IPS-15b (cell line): ENCODE measurements around the gene EXOC8.

Experiments
- H3K27me3 ChIP-seq: one replicate; pipeline ENCODE4 v1.6.1; 2013; ENCODE audit warnings: low read length; ENCODE audit not compliant: control insufficient read depth, insufficient read depth
- H3K36me3 ChIP-seq: one replicate; pipeline ENCODE4 v1.6.1; 2013; ENCODE audit warnings: low read length; ENCODE audit not compliant: control insufficient read depth, insufficient read depth
- H3K4me1 ChIP-seq: one replicate; pipeline ENCODE4 v1.6.1; 2013; ENCODE audit warnings: mild to moderate bottlenecking, low read length; ENCODE audit not compliant: control insufficient read depth, insufficient read depth
- H3K4me3 ChIP-seq: one replicate; pipeline ENCODE4 v1.5.1; 2013; ENCODE audit warnings: low read depth, low read length
- H3K9ac ChIP-seq: one replicate; pipeline ENCODE4 v1.6.1; 2013; ENCODE audit warnings: low read depth, mild to moderate bottlenecking, low read length
- H3K9me3 ChIP-seq: one replicate; pipeline ENCODE4 v1.6.1; 2013; ENCODE audit warnings: mild to moderate bottlenecking, low read length; ENCODE audit not compliant: control insufficient read depth, insufficient read depth

The EXOC8 gene

DNA sequence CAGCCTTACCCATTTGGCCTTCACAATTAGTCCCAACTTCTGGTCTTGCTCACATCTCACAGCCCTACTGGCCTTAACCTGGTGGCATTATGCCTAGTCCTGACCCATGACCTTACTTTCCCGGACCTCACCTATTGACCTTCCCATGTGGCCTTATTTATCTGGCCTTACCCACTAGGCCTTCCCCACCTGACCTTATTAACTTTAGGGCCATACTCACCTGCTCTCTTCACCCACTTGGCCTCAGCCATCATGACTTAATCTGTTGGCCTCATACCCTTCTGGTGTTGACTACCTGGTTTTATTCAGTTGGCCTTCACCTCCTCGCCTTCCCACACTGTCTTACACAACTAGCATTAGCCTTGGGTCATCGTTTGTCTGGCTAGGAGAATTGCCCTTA is 35.7 kb downstream of the EXOC8 start:
- no peaks in the 10 kb centered on the region for H3K4me1 ChIP-seq
- no peak overlapping the region for H3K9ac ChIP-seq
- no peaks in the 10 kb centered on the region for H3K27me3 ChIP-seq
- H3K4me3 ChIP-seq, result no peak overlapping the region
- no peaks in the 10 kb centered on the region for H3K9me3 ChIP-seq
- no peaks in the 10 kb centered on the region for H3K36me3 ChIP-seq

- H3K27me3 ChIP-seq, result no peaks in the 10 kb centered on the region
- no peaks in the 10 kb centered on the region for H3K9me3 ChIP-seq
- H3K36me3 ChIP-seq, result no peaks in the 10 kb centered on the region
- H3K9ac ChIP-seq, result no peak overlapping the region
- H3K4me3 ChIP-seq, result no peak overlapping the region
- no peaks in the 10 kb centered on the region for H3K4me1 ChIP-seq
Observed at GRCh38 chr1:231295938-231296337, 41.7 kb downstream of the EXOC8 start.

- H3K9ac ChIP-seq, result no peak overlapping the region
- H3K4me3 ChIP-seq, result no peak overlapping the region
- no peaks in the 10 kb centered on the region for H3K9me3 ChIP-seq
Observed at GRCh38 chr1:231286603-231287002, 51.0 kb downstream of the EXOC8 start.

DNA sequence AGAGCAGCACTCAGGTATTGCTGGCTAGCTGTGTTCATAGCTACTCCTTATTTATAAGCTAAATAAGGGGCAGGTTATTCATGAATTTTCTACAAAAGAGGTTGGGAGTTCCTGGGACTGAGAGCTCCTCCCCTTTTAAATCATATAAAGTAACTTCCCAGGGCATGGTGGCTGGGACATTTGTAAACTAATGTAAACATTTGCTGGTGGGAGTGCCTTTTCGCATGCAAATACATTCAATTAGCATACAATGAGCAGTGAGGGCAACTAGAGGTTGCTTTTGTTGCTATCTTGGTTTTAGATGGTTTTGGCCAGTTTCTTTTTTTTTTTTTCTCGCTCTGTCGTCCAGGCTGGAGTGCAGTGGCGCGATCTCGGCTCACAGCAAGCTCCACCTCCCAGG is 53.2 kb downstream of the EXOC8 start:
- Histone ChIP-seq H3K9ac (no peak overlapping the region), H3K4me3 (no peak overlapping the region), H3K9me3 (no peaks in the 10 kb centered on the region), H3K4me1 (no peaks in the 10 kb centered on the region), H3K27me3 (no peaks in the 10 kb centered on the region), H3K36me3 (no peaks in the 10 kb centered on the region)

More at GRCh38 chr1:231286603-231287002, 51.0 kb downstream of the EXOC8 start:
- H3K36me3 ChIP-seq, result no peaks in the 10 kb centered on the region
- no peaks in the 10 kb centered on the region for H3K4me1 ChIP-seq
- H3K27me3 ChIP-seq, result no peaks in the 10 kb centered on the region
